ENCODE data around the gene PGAP1. TPM values are rescaled to one million over a fixed set of nuclear protein-coding genes. Genes with fewer than 3 reads are reported as not detected.

The PGAP1 gene
- total RNA-seq, 1 experiment from 2014 or later, result 4.1 TPM

DNA sequence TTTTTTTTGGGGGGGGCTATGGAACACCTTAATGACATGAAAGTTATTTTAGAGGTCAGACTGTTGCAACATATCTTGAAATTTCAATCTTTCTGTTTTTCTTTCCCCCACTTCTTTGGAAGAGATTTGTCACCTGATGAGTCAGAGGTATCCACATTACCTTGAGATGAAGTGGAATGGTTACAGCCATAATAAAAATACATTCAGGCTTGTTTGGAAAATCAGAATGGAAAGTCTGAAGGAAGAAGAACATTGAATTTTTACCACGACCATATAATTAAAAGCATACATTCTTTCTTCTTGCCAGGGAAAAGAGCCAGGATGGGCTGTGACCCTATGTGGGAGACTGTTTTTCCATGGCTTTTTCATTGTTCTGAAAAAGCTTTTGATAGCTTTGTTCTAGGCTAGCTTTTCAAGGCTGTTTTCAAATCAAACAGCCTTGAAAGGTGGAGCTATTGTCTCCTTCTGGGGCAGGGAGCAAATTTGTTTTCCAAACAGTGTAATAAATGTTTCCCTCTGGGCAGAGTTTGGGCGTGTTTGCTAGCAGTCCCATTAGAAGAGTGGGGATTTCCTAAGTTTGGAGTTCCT is 124.7 kb downstream of the PGAP1 start:
- peak; percentile 29 for DNase-seq (ENCODE audit: low spot score)

DNA sequence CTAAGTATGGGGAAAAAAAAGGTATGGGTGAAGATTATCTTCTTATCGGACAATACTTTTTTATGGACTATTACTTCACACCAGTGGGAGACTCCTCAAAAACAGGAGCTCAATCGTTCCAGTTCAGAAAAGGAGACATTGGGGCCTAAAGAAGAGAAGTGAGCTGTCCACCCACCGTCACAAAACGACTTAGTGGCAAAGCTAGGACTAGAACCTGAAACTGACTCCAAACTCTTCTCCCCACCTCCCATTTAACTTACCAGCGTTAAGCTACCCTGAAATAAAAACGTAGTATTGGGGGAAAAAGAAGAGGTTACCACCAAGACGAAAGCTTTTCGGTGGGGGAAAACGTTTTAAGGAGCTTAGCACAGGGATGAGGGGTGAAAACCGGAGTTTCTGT is 127.5 kb downstream of the PGAP1 start:
- DNase-seq (ENCODE audit: low spot score), result peak; percentile 15

DNA sequence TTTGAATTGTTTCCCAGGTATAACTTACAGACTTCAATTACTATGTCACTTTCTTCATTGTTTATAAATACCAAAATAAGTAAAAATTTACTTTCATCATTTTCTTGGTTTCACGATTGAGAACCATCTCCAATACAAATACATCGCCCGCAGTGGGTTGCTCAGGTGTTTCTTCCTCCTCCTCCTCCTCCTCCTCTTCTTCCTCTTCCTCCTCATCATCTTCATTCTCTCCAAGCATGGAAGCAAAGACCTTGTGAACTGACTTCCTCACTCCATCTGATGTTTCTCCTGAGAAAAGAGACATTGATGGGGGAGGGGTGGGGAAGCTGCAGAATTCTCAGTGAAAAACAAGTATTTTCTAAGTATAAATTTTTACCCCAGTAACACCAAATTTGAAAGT is 133.6 kb downstream of the PGAP1 start:
- DNase-seq (ENCODE audit: low spot score), result no peak

DNA sequence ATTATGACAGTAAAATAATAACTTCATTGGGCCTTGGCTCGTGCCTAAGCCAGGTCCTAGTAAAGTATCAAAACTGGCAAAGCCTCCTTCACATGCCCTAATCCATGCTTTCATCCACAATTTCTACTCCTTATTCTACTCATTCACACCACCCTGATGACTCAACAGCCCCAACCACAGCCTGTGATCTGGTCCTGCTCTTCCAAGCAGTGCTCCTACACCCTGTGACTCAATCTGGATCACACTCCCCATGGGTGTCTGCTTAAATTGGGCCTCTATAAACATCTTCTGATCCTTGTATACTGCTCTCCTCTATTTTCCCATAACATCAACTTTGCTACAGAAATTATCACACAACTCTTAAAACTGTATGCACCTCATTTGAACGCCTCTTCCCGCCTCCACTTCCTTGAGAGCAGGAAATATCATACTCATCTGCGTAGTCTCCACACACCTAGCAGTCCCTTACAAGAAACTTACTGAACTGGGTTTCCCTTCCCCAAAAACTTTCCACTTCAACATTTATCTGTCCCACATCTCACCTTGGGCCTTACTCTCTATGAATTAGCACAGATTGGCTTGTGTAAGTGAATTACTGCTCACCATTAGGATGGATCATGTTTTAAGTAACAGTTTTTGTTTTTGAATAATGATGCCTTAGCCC is 142.9 kb downstream of the PGAP1 start:
- peak; percentile 58 for DNase-seq (ENCODE audit: low spot score)

Other genes starting within 250 kb of the PGAP1 start
- 38.8 and 50.8 TPM in 2 replicates for gene GTF3C3, start 127.0 kb downstream of the PGAP1 start, total RNA-seq (2014; rRNA removed; shearing (Covaris generic))
- gene C2orf66, start 117.4 kb downstream of the PGAP1 start, total RNA-seq (2014; rRNA removed; shearing (Covaris generic)), result 0.26 TPM in 1 of 2 replicates, not detected in the other

Data from A172 (cell line).